MM.1S (cell line): Measurements from ENCODE around the gene ITPR3.

Experiments used
- DNase-seq: peaks from one replicate; pipeline ENCODE4 v3.0.0-alpha.2; 2015
- H2AFZ ChIP-seq: fragments of 300-600 bp; sonication (generic); 2 replicates; pipeline ENCODE4 v1.6.0; 2016; ENCODE audit warnings: antibody characterized with exemption, low read length
- H3F3A ChIP-seq: fragments of 300-600 bp; sonication (generic); 2 replicates; pipeline ENCODE4 v1.6.1; 2016; ENCODE audit warnings: mild to moderate bottlenecking, antibody characterized with exemption, low read length, moderate library complexity, mixed read lengths; ENCODE audit not compliant: insufficient read depth
- H3K27ac ChIP-seq: fragments of 300-600 bp; sonication (generic); 2 replicates; pipeline ENCODE4 v1.5.1; 2016; ENCODE audit warnings: mild to moderate bottlenecking, low read length
- H3K27me3 ChIP-seq: fragments of 300-600 bp; sonication (generic); replicated peaks from 2 replicates; pipeline ENCODE4 v1.6.0; 2016; ENCODE audit warnings: low read length; ENCODE audit not compliant: insufficient read depth
- H3K36me3 ChIP-seq: fragments of 300-600 bp; sonication (generic); replicated peaks from 2 replicates; pipeline ENCODE4 v1.6.1; 2016; ENCODE audit warnings: mild to moderate bottlenecking, low read length, mixed read lengths; ENCODE audit not compliant: insufficient read depth
- H3K4me1 ChIP-seq: fragments of 300-600 bp; sonication (generic); 2 replicates; pipeline ENCODE4 v1.6.1; 2016; ENCODE audit warnings: low read length, mixed read lengths
- H3K4me2 ChIP-seq: fragments of 300-600 bp; sonication (generic); 2 replicates; pipeline ENCODE4 v1.6.0; 2016; ENCODE audit warnings: low read depth, low read length
- H3K4me3 ChIP-seq: fragments of 300-600 bp; sonication (generic); 2 replicates; pipeline ENCODE4 v1.5.1; 2016; ENCODE audit warnings: low read length, mixed read lengths
- H3K79me2 ChIP-seq: fragments of 300-600 bp; sonication (generic); 2 replicates; pipeline ENCODE4 v1.6.1; 2016; ENCODE audit warnings: mixed run types, low read length, mixed read lengths
- H3K9ac ChIP-seq: fragments of 300-600 bp; sonication (generic); 2 replicates; pipeline ENCODE4 v1.6.1; 2016; ENCODE audit warnings: low read length, mixed read lengths
- H3K9me2 ChIP-seq: fragments of 300-600 bp; sonication (generic); replicated peaks from 2 replicates; pipeline ENCODE4 v1.6.1; 2016; ENCODE audit warnings: mild to moderate bottlenecking, low read length, mixed read lengths; ENCODE audit not compliant: insufficient read depth
- H3K9me3 ChIP-seq: fragments of 300-600 bp; sonication (generic); replicated peaks from 2 replicates; pipeline ENCODE4 v1.6.1; 2016; ENCODE audit warnings: mild to moderate bottlenecking, low read length, mixed read lengths; ENCODE audit not compliant: insufficient read depth
- H4K20me1 ChIP-seq: fragments of 300-600 bp; sonication (generic); 2 replicates; pipeline ENCODE4 v1.6.1; 2016; ENCODE audit warnings: mild to moderate bottlenecking, low read length, moderate library complexity, mixed read lengths; ENCODE audit not compliant: insufficient read depth
- EZH2 ChIP-seq: fragments of 300-600 bp; sonication (generic); optimal IDR thresholded peaks from 2 replicates; pipeline ENCODE3; 2017; ENCODE audit warnings: low read depth, mild to moderate bottlenecking, antibody characterized with exemption, low read length, mixed read lengths
- EZH2phosphoT487 ChIP-seq: fragments of 300-600 bp; sonication (generic); IDR thresholded peaks from 2 replicates; pipeline ENCODE4 v1.6.1; 2018; ENCODE audit warnings: antibody characterized with exemption, low read length
- TF ChIP-seq, protein P1 (sequence below): fragments of 300-600 bp; sonication (generic); IDR thresholded peaks from 2 replicates; pipeline ENCODE4 v1.5.1; 2016; ENCODE audit warnings: antibody characterized with exemption, low read length, mixed read lengths

ITPR3 gene

DNA sequence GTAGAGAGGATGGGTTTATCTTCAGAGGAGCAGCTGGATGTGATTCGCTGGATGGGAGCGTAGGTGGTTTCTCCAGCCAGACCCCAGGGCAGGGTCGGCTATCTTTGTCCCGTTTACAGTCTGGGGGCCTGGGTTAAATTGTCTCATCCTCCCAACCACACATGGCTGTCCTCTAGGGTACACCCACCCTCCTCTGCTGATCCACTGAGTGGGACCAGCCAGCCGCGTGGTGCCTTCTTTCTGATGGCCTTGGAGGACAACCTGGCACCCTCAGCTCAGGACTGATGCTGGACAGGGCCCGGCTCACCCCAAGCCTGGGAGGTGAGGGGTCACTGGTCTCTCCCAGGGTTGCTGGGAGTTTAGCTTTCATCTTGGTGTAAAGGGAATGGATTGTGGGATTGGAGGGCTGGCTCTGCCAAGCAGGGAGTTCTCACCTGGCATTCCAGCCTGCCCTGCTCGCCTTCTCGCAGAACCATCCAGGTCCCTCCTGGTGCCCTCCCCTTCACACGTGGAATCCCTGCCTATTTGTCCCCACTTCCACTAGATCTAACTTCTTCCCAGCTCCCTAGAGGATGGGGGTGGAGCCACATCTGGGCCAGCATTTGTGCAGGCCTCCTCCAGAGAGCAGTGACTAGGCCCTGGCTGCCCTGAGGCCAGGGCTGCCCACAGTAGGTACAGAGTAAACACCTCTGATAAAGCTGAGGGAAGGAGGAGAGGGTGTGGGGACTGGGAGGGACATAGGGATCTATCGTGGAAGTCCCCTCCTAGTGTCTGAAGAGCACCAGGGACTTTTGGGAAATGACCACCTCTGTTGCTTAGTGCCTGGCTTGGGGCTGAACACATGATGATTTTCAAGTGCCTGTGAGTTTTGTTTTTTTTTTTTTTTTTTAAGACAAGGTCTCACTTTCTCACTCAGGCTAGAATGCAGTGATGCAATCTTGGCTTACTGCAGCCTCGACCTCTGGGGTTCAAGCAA lies 1.6 kb downstream of the ITPR3 start:
- Histone ChIP-seq H3K4me1 (peaks cover 35% of the 10 kb centered on the region), H3K79me2 (peaks cover 63% of the 10 kb centered on the region), H3K9me2 (no peaks in the 10 kb centered on the region), H3K4me2 (peak overlapping the region; percentile 90), H3K27me3 (no peaks in the 10 kb centered on the region), H3K9me3 (no peaks in the 10 kb centered on the region), H3K27ac (peak overlapping the region; percentile 61; the same call in 1 of the 2 replicates), H3K4me3 (peak overlapping the region; percentile 91), H3F3A (peaks cover 18% of the 10 kb centered on the region), H3K9ac (peak overlapping the region; percentile 92), H2AFZ (no peak overlapping the region), H4K20me1 (no peaks in the 10 kb centered on the region), H3K36me3 (no peaks in the 10 kb centered on the region)
- no peak for TF ChIP-seq EZH2
- TF ChIP-seq, protein P1, sequence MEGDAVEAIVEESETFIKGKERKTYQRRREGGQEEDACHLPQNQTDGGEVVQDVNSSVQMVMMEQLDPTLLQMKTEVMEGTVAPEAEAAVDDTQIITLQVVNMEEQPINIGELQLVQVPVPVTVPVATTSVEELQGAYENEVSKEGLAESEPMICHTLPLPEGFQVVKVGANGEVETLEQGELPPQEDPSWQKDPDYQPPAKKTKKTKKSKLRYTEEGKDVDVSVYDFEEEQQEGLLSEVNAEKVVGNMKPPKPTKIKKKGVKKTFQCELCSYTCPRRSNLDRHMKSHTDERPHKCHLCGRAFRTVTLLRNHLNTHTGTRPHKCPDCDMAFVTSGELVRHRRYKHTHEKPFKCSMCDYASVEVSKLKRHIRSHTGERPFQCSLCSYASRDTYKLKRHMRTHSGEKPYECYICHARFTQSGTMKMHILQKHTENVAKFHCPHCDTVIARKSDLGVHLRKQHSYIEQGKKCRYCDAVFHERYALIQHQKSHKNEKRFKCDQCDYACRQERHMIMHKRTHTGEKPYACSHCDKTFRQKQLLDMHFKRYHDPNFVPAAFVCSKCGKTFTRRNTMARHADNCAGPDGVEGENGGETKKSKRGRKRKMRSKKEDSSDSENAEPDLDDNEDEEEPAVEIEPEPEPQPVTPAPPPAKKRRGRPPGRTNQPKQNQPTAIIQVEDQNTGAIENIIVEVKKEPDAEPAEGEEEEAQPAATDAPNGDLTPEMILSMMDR, result no peak
- no peak for TF ChIP-seq EZH2phosphoT487
- no peak for DNase-seq

GRCh38 chr6:33623895-33624381 lies 2.8 kb downstream of the ITPR3 start:
- Histone ChIP-seq H3K9me3 (no peaks in the 10 kb centered on the region), H3K9me2 (no peaks in the 10 kb centered on the region), H3K79me2 (peaks cover 67% of the 10 kb centered on the region), H2AFZ (no peak overlapping the region), H3K4me1 (peaks cover 45% of the 10 kb centered on the region), H3K27ac (no peak overlapping the region), H3F3A (peaks cover 29% of the 10 kb centered on the region), H3K27me3 (no peaks in the 10 kb centered on the region), H3K4me3 (no peak overlapping the region), H3K4me2 (no peak overlapping the region), H4K20me1 (no peaks in the 10 kb centered on the region), H3K9ac (no peak overlapping the region), H3K36me3 (no peaks in the 10 kb centered on the region)
- TF ChIP-seq, protein P1, result no peak
- TF ChIP-seq EZH2 (no peak), EZH2phosphoT487 (no peak)
- DNase-seq, result no peak

DNA sequence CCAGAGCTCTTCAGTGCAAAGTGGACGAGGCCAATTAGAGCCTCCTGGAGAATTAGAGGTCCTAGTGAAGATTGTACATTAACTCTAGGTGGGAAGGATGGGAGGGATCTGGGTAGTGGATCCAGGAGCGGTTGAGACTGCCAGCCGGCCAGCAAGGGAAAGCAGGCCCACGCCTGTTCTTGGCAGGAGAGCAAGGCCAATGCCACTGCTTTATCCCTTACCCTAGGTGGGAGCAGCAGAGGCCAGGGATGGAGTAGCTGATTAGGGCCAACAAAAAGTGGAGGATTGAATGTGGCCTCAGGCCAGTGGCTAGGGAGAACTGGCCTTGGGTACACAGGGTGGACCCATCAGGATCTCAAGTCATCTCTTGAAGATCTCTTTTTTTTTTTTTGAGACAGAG lies 3.7 kb downstream of the ITPR3 start:
- Histone ChIP-seq H3K4me2 (no peak overlapping the region), H3K36me3 (no peaks in the 10 kb centered on the region), H3K4me1 (peaks cover 44% of the 10 kb centered on the region), H3K9me3 (no peaks in the 10 kb centered on the region), H3K9me2 (no peaks in the 10 kb centered on the region), H3K27ac (no peak overlapping the region), H3K9ac (no peak overlapping the region), H3K4me3 (no peak overlapping the region), H3K27me3 (no peaks in the 10 kb centered on the region), H3K79me2 (peaks cover 72% of the 10 kb centered on the region), H3F3A (peaks cover 32% of the 10 kb centered on the region), H4K20me1 (no peaks in the 10 kb centered on the region), H2AFZ (no peak overlapping the region)
- no peak for DNase-seq
- TF ChIP-seq EZH2, result no peak
- TF ChIP-seq, protein P1, result no peak
- no peak for TF ChIP-seq EZH2phosphoT487
